ENCODE measurements around the gene CHN2.

CHN2 gene

GRCh38 chr7:29445736-29446135 is 251.2 kb downstream of the CHN2 start:
- no peak for DNase-seq

GRCh38 chr7:29447828-29448227 is 253.3 kb downstream of the CHN2 start:
- no peak for DNase-seq

GRCh38 chr7:29449569-29450260 is 255.1 kb downstream of the CHN2 start:
- no peak for DNase-seq

- no peak for DNase-seq
These were observed 258.4 kb downstream of the CHN2 start for GRCh38 chr7:29453021-29453420.

GRCh38 chr7:29454464-29454863 is 259.9 kb downstream of the CHN2 start:
- no peak for DNase-seq

- no peak for DNase-seq
These were observed 260.4 kb downstream of the CHN2 start for GRCh38 chr7:29454899-29455451.

- no peak for DNase-seq
These were observed 262.6 kb downstream of the CHN2 start for GRCh38 chr7:29457141-29457561.

- DNase-seq = no peak
These were observed 263.0 kb downstream of the CHN2 start for GRCh38 chr7:29457565-29458011.

- DNase-seq = no peak
These were observed 264.4 kb downstream of the CHN2 start for GRCh38 chr7:29458933-29459332.

- no peak for DNase-seq
These were observed 265.0 kb downstream of the CHN2 start for GRCh38 chr7:29459589-29459988.

- DNase-seq = no peak
These were observed 267.4 kb downstream of the CHN2 start for GRCh38 chr7:29461996-29462395.

- no peak for DNase-seq
These were observed 269.1 kb downstream of the CHN2 start for GRCh38 chr7:29463504-29464158.

- no peak for DNase-seq
These were observed 270.2 kb downstream of the CHN2 start for GRCh38 chr7:29464753-29465152.

- DNase-seq = no peak
These were observed 272.8 kb downstream of the CHN2 start for GRCh38 chr7:29467193-29467926.

GRCh38 chr7:29468196-29468595 is 273.6 kb downstream of the CHN2 start:
- no peak for DNase-seq

GRCh38 chr7:29469281-29469680 is 274.7 kb downstream of the CHN2 start:
- DNase-seq = no peak

GRCh38 chr7:29469976-29470557 is 275.5 kb downstream of the CHN2 start:
- no peak for DNase-seq

GRCh38 chr7:29471444-29472138 is 277.0 kb downstream of the CHN2 start:
- DNase-seq = no peak

GRCh38 chr7:29476916-29477315 is 282.3 kb downstream of the CHN2 start:
- no peak for DNase-seq

GRCh38 chr7:29478226-29478625 is 283.7 kb downstream of the CHN2 start:
- no peak for DNase-seq

- no peak for DNase-seq
These were observed 284.2 kb downstream of the CHN2 start for GRCh38 chr7:29478687-29479240.
